ENCODE data around the gene SETD2.

GRCh38 chr3:47041114-47041513 is 122.8 kb downstream of the SETD2 start:
- TF ChIP-seq CTCF (IDR thresholded peaks at IDR 0.05 in 8 of 11, conservative IDR thresholded peaks at IDR 0.05 in 3 of 11) (no peak), POLR2AphosphoS5 (IDR thresholded peaks at IDR 0.05) (no peak), POLR2A (IDR thresholded peaks at IDR 0.05) (no peak)
